T-helper 2 cell (primary cell): ENCODE data around the gene PIP4K2B.
"Not testable (repeated sequence)": the region's sequence is repeated elsewhere in the genome, so short reads cannot be mapped to it uniquely, and the experiment has no call there.

Experiments used
- DNase-seq, 5 experiments: peaks; one replicate each; pipeline versions ENCODE4 v3.0.0 to v3.0.0-alpha.2; 2012 to 2022

The PIP4K2B gene

GRCh38 chr17:38729368-38729885 is 69.9 kb downstream of the PIP4K2B start:
- no peak for DNase-seq

DNA sequence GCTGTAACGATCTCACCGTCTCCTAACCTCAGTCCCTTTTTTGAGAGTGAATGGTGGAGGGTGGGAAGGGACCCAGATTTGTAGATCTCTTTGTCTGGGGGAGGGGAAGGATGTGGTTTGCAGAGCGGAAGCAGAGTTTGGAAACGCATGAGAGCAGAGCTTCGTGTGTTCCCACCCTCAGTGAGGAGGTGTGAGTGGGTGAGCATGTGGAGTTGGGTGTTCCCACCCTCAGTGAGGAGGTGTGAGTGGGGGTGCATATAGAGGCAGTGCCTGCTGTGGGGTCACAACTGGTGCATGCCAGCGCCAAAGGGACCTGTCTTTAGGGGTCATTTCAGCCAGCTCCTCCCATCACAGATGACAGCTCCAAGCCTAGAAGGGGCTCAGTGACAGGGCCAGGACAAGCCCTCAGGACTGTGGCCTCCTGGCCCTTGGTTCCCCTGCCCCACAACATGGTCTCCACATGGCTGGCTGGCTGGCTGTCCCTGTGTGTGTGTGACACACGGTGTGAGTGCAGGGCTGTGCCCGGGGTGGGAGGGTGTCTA is 71.0 kb downstream of the PIP4K2B start:
- DNase-seq, result peak in 3 of 5 experiments; percentile 54 to 94 (median 89)

DNA sequence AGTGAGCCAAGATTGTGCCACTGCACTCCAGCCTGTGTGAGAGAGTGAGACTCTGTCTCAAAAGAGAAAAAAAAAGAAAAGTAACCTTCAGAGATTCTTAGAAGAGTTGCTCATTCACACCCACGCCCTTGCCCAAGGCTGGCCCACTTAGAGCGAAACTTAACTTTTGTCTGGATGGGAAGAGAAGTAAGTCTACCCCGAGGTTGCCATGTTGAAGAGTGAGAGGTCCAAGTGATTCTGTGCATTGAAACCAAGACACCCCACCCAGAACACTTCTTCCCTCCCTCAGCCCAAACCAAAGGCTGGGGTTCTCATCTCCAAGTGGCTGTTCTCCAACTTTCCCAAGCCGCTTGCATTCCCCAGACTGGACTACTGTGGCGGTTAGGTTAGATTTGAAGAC is 71.6 kb downstream of the PIP4K2B start:
- DNase-seq, result peak in 3 of 5 experiments; percentile 60 to 81 (median 80)

GRCh38 chr17:38726145-38726544 is 73.2 kb downstream of the PIP4K2B start:
- DNase-seq, result not testable (repeated sequence)

DNA sequence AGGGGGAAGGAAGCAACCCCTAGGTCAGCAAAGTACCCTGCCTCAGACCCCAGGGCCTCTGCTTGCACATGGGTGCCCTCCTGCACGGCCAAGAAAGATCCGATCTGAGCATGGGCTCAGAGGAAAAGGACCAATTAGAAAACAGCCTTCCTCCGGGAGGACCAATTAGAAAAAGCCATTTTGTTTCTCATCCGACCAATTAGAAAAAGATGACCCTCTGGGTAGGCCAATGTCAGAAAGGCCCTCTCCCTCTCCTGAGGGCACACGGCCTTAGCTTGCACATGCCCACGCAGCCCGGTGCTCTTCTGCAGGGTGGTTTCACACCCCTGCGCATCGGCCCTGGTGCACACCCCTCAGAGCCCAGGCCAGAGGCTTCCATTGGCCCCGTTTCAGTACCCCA is 74.3 kb downstream of the PIP4K2B start:
- DNase-seq, result no peak

- DNase-seq, result peak in 1 of 5 experiments; percentile 32
These were observed 74.9 kb downstream of the PIP4K2B start for GRCh38 chr17:38724337-38724988.

DNA sequence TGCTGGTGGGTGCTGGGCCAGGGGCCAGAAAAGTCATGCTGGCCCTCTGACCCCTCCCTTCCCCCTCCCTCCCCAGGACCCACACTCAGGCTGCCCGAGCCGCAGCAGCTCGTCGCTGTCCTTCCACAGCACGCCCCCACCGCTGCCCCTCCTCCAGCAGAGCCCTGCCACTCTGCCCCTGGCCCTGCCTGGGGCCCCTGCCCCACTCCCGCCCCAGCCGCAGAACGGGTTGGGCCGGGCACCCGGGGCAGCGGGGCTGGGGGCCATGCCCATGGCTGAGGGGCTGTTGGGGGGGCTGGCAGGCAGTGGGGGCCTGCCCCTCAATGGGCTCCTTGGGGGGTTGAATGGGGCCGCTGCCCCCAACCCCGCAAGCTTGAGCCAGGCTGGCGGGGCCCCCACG is 77.6 kb downstream of the PIP4K2B start:
- DNase-seq, result no peak

DNA sequence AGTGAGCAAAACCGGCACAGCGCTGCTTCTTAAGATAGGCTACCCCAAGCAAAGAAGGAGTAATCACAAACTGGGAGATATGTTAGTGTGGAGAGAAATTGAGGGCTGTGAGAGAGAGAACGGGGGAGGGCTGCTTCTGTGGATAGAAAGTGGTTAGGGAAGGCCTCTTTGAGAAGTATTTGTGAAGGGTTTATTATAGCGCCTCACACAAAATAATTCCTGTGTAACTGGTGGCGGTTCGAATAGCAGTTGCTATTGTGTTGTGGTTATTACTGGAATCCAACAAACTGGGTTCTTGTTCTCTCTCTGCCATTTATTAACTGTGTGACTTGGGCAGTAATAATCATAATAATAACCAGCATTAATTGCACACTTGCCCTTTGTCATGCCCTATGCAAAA is 78.4 kb downstream of the PIP4K2B start:
- no peak for DNase-seq

DNA sequence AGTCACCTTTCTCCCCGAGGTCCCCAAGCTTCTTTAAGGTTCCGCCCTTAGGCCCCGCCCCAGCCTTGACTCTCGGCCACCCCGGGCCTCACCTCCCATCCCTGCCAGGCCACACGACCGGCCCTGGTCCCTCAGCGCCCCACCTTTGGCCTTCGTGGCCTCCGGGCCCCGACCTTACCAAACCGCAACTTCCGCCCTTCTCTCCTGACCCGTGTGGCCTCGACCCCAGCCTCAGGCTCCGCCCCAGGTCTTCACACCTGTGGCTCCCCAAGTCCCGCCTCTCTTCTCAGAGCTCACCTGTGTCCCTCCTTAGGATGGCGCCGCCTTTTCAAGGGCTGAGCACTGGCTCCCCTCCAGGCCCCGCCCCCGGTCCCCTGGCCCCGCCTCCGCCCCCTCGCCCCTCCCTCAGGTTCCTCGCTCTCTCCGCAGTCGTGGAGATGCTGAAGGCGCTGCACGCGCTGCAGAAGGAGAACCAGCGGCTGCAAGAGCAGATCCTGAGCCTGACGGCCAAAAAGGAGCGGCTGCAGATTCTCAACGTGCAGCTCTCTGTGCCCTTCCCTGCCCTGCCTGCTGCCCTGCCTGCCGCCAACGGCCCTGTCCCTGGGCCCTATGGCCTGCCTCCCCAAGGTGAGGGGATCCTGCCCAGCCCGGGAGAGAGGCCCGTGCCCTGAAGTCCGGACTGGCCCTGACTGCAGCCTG is 79.3 kb downstream of the PIP4K2B start:
- DNase-seq, result no peak

DNA sequence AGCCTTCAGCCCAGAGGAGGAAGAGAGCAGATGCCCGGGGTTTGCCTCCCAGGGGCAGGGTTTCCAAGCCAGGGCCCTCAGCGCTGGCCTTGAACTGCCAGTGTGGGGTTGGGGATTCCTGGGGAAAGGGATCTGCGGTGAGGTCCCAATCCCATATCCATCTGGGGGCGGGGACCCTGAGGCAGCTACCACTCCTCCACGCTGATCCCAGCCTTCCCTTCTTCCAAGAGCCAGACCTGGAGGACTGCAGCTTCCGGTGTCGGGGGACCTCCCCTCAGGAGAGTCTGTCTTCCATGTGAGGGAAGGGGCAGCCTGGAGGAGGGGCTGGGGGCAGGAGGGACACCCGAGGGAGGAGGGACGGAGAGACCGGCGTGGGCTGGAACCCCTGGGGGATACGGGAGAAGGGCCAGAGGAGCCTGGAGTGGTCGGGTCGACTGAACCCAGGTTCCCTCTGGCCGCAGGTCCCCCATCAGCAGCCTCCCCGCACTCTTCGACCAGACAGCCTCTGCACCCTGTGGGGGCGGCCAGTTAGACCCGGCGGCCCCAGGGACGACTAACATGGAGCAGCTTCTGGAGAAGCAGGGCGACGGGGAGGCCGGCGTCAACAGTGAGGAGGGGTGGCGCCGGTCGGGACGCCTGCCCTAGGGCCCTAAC is 79.9 kb downstream of the PIP4K2B start:
- no peak for DNase-seq

- no peak for DNase-seq
These were observed 82.1 kb downstream of the PIP4K2B start for GRCh38 chr17:38717139-38717745.

- DNase-seq, result no peak
These were observed 82.9 kb downstream of the PIP4K2B start for GRCh38 chr17:38716368-38717005.
